GM19395 (cell line): Measurements from ENCODE around the gene NCKIPSD.

Source experiments
- ATAC-seq: cut with Tn5 transposase; IDR thresholded peaks from one replicate; pipeline ENCODE4 v1.9.1; 2021; ENCODE audit warnings: mild to moderate bottlenecking, moderate library complexity; ENCODE audit not compliant: unreplicated experiment

NCKIPSD gene

DNA sequence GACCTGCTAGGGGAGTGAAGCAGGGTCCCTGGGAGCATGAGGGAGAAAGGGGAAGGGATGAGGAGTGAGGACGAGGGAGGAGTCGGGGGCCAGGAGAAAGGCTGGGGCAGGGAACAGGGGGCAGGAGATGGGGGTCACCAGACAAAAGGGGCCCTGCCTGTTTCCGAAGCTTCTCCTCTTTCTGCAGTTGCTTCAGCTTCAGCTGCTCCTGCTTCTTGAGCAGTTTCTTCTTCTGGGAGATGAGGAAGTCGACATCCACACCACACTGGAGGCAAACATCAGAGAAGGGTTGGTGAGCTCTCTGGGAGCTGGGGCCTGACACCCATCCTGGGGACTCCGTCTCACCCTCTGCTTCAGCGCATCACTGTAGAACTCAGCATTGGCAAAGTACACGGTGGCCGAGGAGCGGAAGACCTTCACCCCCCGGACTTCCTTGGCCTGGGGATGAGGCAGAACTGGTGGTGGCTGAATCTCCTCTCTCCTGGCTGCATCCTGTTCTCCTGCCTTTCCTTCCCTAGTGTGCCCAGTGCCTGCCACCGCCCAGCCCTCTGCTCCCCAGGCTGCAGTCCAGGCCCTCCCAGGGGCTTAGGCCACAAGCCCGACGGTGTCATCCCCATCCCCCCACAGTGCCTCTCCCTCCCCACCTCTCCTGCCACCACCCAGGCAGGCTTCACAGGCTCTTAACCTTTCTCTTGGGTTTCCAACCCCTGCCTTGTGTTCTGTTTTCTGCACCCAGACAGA lies 57.3 kb downstream of the NCKIPSD start:
- no peak for ATAC-seq

DNA sequence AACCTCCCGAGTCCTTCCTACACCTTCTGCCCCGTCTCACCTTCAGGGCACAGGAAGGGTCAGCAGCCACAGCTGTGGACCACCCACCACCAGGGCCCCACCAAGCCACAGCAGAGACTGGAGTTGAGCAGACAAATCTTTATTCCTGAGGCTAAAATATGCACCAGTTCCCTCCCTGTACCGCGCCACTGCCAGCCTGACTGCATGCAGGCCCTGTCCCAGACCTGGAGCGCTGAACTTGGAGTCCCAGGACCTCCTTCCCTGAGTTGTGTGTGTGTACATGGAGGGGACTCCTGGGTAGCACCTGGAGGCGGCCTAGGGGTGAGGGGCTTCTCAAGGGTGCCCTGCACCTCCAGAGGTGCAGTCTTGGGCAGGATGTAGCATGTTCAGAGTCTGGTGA lies 60.1 kb downstream of the NCKIPSD start:
- ATAC-seq, result no peak

DNA sequence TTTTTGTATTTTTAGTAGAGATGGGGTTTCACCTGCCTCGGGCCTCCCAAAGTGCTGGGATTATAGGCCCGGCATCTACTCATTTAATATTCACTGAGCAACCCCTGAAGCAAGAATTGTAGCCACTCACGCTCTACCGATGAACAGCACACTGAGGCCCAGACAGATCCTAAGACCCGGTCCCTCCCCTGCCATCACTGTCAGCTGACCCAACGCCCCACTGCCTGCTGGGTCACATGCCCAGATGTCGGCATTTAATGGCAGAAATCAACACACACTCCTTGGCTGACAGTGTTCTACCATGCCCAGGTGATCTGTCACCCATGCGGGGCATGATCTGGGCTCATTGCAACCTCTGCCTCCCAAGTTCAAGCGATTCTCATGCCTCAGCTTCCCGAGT lies 60.9 kb downstream of the NCKIPSD start:
- no peak for ATAC-seq

DNA sequence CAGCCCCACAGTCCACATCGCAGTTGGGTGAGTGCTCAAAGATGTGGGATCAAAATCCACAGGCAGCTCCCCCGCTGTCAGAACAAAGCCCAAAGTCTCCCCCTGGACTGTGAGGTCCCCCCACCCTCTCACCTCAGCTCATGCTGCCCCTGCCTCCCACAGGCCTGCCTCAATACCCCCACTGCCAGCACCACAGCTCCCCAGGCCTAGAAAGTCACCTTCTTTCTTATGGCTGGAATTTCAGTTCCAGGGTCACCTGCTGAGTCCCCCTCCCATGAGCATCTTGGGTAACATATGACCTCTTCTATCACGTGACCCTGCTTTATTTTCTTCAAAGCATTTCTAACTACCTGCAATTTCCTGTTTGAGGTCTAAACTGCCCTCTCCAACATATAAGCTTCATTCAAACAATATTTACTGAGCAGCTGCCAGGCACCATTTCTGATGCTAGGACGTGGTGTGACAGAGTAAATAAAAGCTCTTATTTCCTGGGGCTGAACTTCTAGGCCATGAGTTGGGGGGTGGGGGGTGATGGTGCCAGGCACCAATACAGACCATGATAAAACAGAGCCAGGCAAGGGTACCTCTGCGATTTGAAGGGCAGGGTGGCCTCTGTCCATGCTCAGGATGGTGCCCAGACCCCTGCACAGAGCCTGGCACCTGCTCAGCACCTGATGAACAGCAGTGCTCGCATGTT lies 61.7 kb downstream of the NCKIPSD start:
- ATAC-seq, result no peak
